Gastroesophageal sphincter (tissue), 4 donors: ENCODE data around the gene MINDY4B. TPM values are rescaled to one million over a fixed set of nuclear protein-coding genes. Genes with fewer than 3 reads are reported as not detected.

Source experiments
- ATAC-seq: fragments of 150-250 bp; one replicate; pipeline ENCODE4 v1.9.1; 2016; ENCODE audit warnings: mild to moderate bottlenecking, moderate library complexity
- H3K27ac ChIP-seq, 4 donors: fragments of 200-600 bp; sonication (generic) in 3 of 4; 1 replicate in 3 of 4; 2 replicates in 1 of 4; pipeline ENCODE4 v1.5.1; 2016 to 2019
- H3K27me3 ChIP-seq: fragments of 200-600 bp; sonication (generic); one replicate; pipeline ENCODE4 v1.5.1; 2019
- H3K36me3 ChIP-seq, 2 donors: fragments of 200-600 bp; sonication (generic); one replicate each; pipeline ENCODE4 v1.5.1; 2019; ENCODE audit warnings: control low read depth in 1 of 2
- H3K4me1 ChIP-seq, 3 donors: fragments of 200-600 bp; sonication (generic); 1 replicate in 2 of 3; 2 replicates in 1 of 3; pipeline ENCODE4 v1.5.1; 2016 to 2019; ENCODE audit warnings: control low read depth in 2 of 3
- H3K4me3 ChIP-seq, 2 donors: fragments of 200-600 bp; sonication (generic); one replicate each; pipeline ENCODE4 v1.5.1; 2019; ENCODE audit warnings: mild to moderate bottlenecking in 1 of 2, moderate library complexity in 1 of 2
- H3K9me3 ChIP-seq, 3 donors: fragments of 200-600 bp; sonication (generic); one replicate each; pipeline ENCODE4 v1.5.1; 2017 to 2019; ENCODE audit warnings: control low read depth in 2 of 3
- CTCF ChIP-seq, 4 experiments: fragments of 200-600 bp in 2 of 4; fragments of 450-650 bp in 2 of 4; sonication (generic) in 1 of 4; IDR thresholded peaks; one replicate each; pipeline ENCODE4 v1.5.1; 2017 to 2019; ENCODE audit warnings: antibody characterized with exemption in 4 of 4, mild to moderate bottlenecking in 2 of 4, moderate library complexity in 2 of 4
- EP300 ChIP-seq: sonication (generic); formaldehyde crosslinking; IDR thresholded peaks from one replicate; pipeline ENCODE4 v1.6.1; 2017; ENCODE audit warnings: antibody characterized with exemption, mild to moderate bottlenecking
- POLR2A ChIP-seq, 2 donors: fragments of 450-650 bp; IDR thresholded peaks; one replicate each; pipeline ENCODE4 v1.6.1; 2017; ENCODE audit warnings: antibody characterized with exemption in 2 of 2, mild to moderate bottlenecking in 2 of 2, moderate library complexity in 1 of 2
- POLR2AphosphoS5 ChIP-seq: sonication (generic); formaldehyde crosslinking; IDR thresholded peaks from one replicate; pipeline ENCODE4 v1.6.1; 2017; ENCODE audit warnings: antibody characterized with exemption
- WGBS, 2 donors: methylation state at CpG; one replicate each; pipeline ENCODE4 v1.1.5; 2018; ENCODE audit warnings: low coverage in 1 of 2; 5-methylcytosine and 5-hydroxymethylcytosine counted together
- total RNA-seq, 4 donors: library from RNA; depleted of rRNA; stranded (reverse); fragments of >200 nt; gene quantifications; one replicate each; pipeline ENCODE4 v1.1.0, GENCODE V29; 2016

The MINDY4B gene
- total RNA-seq, 4 donors from 2014 or later: not detected

DNA sequence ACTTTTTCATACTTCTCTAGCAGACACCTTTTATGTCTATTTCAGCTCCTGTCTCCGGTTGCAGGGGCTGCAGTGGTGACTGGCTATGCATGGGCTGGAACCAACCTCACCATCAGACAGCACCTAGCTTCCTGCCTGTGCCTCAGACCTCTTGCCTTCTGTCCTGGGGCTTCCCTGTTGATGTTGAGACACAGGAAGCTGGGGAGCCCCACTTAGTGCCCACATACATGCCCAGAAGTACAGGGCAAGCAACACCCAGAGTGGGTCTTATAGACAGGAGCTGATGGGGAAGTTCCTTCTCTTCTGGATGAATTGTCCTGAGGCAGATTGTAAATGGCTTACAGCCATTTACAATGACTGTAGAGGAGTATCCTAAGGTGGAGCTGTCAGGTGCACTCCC, 77.0 kb downstream of the MINDY4B start:
- WGBS, 2 donors: 88 to 100% methylated on average over 1 of the region's 1 CpG
- Histone ChIP-seq H3K4me3 (no peak overlapping the region), H3K9me3 (no peaks in the 10 kb centered on the region), H3K36me3 (no peaks in the 10 kb centered on the region), H3K27ac (no peak overlapping the region), H3K27me3 (peaks cover 18% of the 10 kb centered on the region), H3K4me1 (no peaks in the 10 kb centered on the region)
- TF ChIP-seq POLR2AphosphoS5 (no peak), EP300 (no peak), POLR2A (IDR thresholded peaks at IDR 0.05) (no peak), CTCF (IDR thresholded peaks at IDR 0.05) (no peak)
- no peak for ATAC-seq

- H3K9me3 ChIP-seq: no peaks in the 10 kb centered on the region
- H3K36me3 ChIP-seq: no peaks in the 10 kb centered on the region
- ATAC-seq: no peak
- 60 to 88% methylated on average over 1 to 8 of the region's 12 CpGs for WGBS, 2 donors
- no peak overlapping the region for H3K27ac ChIP-seq
- no peak for TF ChIP-seq CTCF (IDR thresholded peaks at IDR 0.05)
- TF ChIP-seq POLR2A (IDR thresholded peaks at IDR 0.05): no peak
- TF ChIP-seq POLR2AphosphoS5: no peak
- no peak for TF ChIP-seq EP300
- H3K27me3 ChIP-seq: peaks cover 19% of the 10 kb centered on the region
- no peak overlapping the region for H3K4me3 ChIP-seq
- no peaks in the 10 kb centered on the region for H3K4me1 ChIP-seq
Observed at GRCh38 chr3:150826466-150827282, 78.6 kb downstream of the MINDY4B start.

- H3K27me3 ChIP-seq: peaks cover 19% of the 10 kb centered on the region
- 60% methylated on average over 1 of the region's 7 CpGs; no CpG with 5 or more reads in 1 of the 2 donors for WGBS, 2 donors
- H3K9me3 ChIP-seq: no peaks in the 10 kb centered on the region
- H3K4me3 ChIP-seq: no peak overlapping the region
- ATAC-seq: no peak
- no peak overlapping the region for H3K27ac ChIP-seq
- no peaks in the 10 kb centered on the region for H3K4me1 ChIP-seq
- no peaks in the 10 kb centered on the region for H3K36me3 ChIP-seq
- TF ChIP-seq POLR2AphosphoS5 (no peak), CTCF (IDR thresholded peaks at IDR 0.05) (no peak), EP300 (no peak), POLR2A (IDR thresholded peaks at IDR 0.05) (no peak)
Observed at GRCh38 chr3:150825916-150826377, 79.3 kb downstream of the MINDY4B start.

DNA sequence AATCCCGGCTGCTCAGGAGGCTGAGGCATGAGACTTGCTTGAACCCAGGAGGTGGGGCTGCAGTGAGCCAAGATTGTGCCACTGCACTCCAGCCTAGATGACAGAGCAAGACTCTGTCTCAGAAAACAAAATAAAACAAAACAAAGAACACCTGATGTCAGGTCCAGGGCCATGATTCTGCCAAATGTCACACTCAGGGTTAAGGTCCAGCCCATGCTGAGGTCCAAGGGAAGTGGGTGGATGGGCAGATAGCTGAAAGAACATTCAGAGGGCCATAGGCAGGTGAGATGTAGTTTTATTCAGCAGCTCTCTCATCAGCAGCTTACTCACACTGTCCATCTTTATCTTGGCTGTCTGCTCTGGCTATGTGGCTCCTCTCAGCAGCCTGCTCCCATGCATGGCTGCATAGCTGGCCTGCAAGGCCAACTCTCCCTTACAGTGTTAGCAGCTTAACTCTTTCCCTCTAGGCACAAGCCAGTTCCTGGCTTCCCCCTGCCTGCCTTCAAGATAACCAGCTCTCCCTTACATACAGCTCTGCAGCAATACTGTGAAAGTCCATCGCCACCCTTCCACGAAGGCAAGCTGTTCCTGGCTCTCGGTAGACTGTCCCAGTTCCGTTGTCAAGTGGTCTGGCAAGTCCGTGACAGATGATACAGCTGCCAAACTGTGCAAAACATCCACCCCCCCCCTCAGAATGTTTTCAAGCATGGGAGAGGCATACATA, 79.9 kb downstream of the MINDY4B start:
- Histone ChIP-seq H3K36me3 (no peaks in the 10 kb centered on the region), H3K9me3 (no peaks in the 10 kb centered on the region), H3K4me1 (no peaks in the 10 kb centered on the region), H3K27me3 (peaks cover 19% of the 10 kb centered on the region), H3K27ac (no peak overlapping the region), H3K4me3 (no peak overlapping the region)
- ATAC-seq: no peak
- TF ChIP-seq POLR2A (IDR thresholded peaks at IDR 0.05) (no peak), CTCF (IDR thresholded peaks at IDR 0.05) (no peak), POLR2AphosphoS5 (no peak), EP300 (no peak)
- WGBS, 2 donors: 79 to 93% methylated on average over 3 to 6 of the region's 6 CpGs
